HCEC 1CT (cell line): ENCODE results near the gene FAM136A.
"Not testable (repeated sequence)": the region's sequence is repeated elsewhere in the genome, so short reads cannot be mapped to it uniquely, and the experiment has no call there.

Experiments
- DNase-seq: peaks from one replicate; pipeline ENCODE4 v3.0.0-alpha.2; 2017

FAM136A gene

GRCh38 chr2:70301344-70302194 is at the start of gene FAM136A:
TSS of gene FAM136A (minus strand) at chr2:70302067. CDS start at chr2:70302011, 56 bp downstream.
- DNase-seq, result peak; percentile 67

GRCh38 chr2:70349921-70350685 is 48.2 kb upstream of the FAM136A start:
- no peak for DNase-seq

GRCh38 chr2:70347831-70348230 is 46.0 kb upstream of the FAM136A start:
- DNase-seq, result no peak

GRCh38 chr2:70344195-70344594 is 42.3 kb upstream of the FAM136A start:
- peak; percentile 43 for DNase-seq

- DNase-seq, result no peak
Measured at GRCh38 chr2:70341477-70341765, 39.6 kb upstream of the FAM136A start.

GRCh38 chr2:70340761-70341476 is 39.1 kb upstream of the FAM136A start:
- DNase-seq, result peak; percentile 34

- DNase-seq, result no peak
Measured at GRCh38 chr2:70340075-70340474, 38.2 kb upstream of the FAM136A start.

- no peak for DNase-seq
Measured at GRCh38 chr2:70336552-70336951, 34.7 kb upstream of the FAM136A start.

GRCh38 chr2:70331012-70331411 is 29.1 kb upstream of the FAM136A start:
- DNase-seq, result no peak

- DNase-seq, result no peak
Measured at GRCh38 chr2:70330476-70330875, 28.6 kb upstream of the FAM136A start.

- DNase-seq, result no peak
Measured at GRCh38 chr2:70328921-70329561, 27.2 kb upstream of the FAM136A start.

GRCh38 chr2:70325875-70326274 is 24.0 kb upstream of the FAM136A start:
- DNase-seq, result no peak

- no peak for DNase-seq
Measured at GRCh38 chr2:70322518-70322917, 20.7 kb upstream of the FAM136A start.

- no peak for DNase-seq
Measured at GRCh38 chr2:70321370-70321769, 19.5 kb upstream of the FAM136A start.

- DNase-seq, result no peak
Measured at GRCh38 chr2:70314640-70315039, 12.8 kb upstream of the FAM136A start.

GRCh38 chr2:70312560-70312959 is 10.7 kb upstream of the FAM136A start:
- DNase-seq, result no peak

GRCh38 chr2:70310899-70311298 is 9.0 kb upstream of the FAM136A start:
- no peak for DNase-seq

- DNase-seq, result no peak
Measured at GRCh38 chr2:70305531-70305930, 3.7 kb upstream of the FAM136A start.

- DNase-seq, result no peak
Measured at GRCh38 chr2:70304498-70304897, 2.6 kb upstream of the FAM136A start.

GRCh38 chr2:70303186-70303585 is 1.3 kb upstream of the FAM136A start:
- DNase-seq, result no peak

- not testable (repeated sequence) for DNase-seq
Measured at GRCh38 chr2:70302195-70302546, 304 bp upstream of the FAM136A start.

GRCh38 chr2:70300771-70301343 is 1.0 kb downstream of the FAM136A start:
- DNase-seq, result no peak

- not testable (repeated sequence) for DNase-seq
Measured at GRCh38 chr2:70297828-70298227, 4.0 kb downstream of the FAM136A start.
